NCI-H774 (cell line): ENCODE results near the gene SMIM3.
"Not testable (repeated sequence)": the region's sequence is repeated elsewhere in the genome, so short reads cannot be mapped to it uniquely, and the experiment has no call there.

Experiments
- DNase-seq: peaks from one replicate; lab custom pipeline; 2025; lab: John Stamatoyannopoulos, UW

SMIM3 gene

DNA sequence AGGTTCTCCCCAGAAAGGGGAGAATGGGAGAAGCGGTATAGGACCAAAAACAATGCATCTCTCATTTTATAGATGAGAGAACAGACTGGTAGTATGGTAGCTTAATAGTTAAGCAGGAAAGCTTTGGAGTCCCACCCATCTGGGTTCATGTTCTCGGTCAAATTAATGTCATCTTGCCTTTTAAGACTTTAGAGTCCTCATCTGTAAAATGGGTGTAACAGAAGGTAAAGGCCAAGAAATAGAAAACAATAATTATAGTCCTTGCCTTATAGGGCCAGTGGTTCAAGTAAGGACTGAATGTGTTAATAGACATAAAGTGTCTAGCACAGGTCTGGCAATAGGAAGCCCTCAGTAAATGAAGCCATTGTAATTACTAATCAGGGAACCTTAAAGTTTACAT, 16.4 kb downstream of the SMIM3 start:
- no peak for DNase-seq

DNA sequence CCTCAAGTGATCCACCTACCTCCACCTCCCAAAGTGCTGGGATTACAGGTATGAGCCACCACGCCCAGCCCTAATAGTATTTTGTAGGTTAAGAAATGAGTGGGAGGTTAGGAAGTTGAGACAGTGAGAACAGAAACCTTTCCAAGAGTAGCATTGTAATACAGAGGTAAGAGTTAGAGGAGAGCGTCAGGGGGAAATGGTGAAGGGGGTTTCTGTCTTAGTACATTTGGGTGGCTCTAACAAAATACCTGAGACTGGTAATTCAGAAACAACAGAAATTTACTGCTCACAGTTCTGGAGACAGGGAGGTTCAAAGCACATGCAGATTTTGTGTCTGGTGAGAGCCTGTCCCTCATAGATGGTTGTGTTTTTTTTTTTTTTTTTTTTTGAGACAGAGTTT, 18.8 kb downstream of the SMIM3 start:
- no peak for DNase-seq

DNA sequence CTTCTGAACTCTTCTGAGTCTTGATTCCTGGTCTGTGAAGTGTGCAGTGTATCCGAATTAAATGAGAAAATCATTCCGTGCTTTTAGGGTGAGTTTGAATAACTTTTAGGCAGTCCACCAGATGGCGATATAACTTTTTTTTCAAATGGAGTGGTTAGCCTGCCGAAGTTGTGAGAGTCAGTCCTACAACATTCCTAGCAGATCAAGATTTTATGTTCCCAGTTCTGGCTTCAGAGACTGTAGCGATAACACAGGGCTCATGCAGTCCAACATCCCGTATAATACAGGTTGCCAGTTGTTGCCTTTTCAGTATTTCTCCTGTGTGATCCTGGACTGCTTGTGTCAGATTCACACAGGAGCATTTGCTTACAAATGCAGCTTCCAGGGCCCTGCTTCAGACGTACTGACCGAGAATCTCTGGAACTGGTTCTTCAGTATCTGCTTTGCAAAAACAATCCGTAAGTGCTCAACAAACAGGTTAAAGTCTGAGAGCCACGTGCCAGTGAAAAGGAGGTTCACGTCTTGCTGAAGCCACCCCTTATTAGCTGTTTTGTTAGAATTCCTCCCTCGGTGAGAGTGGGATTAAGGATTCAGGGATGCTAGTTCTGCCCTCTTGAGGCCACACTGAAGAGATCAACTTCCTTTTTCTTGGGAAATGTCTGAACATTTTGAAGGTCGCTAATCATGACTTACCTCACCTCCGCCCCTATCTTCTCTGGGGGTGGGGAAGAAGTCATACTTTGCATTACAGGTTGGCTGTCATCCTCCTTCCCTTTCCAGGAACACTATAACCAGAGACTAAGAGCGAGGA, 22.8 kb downstream of the SMIM3 start:
- DNase-seq: peak; percentile 45

DNA sequence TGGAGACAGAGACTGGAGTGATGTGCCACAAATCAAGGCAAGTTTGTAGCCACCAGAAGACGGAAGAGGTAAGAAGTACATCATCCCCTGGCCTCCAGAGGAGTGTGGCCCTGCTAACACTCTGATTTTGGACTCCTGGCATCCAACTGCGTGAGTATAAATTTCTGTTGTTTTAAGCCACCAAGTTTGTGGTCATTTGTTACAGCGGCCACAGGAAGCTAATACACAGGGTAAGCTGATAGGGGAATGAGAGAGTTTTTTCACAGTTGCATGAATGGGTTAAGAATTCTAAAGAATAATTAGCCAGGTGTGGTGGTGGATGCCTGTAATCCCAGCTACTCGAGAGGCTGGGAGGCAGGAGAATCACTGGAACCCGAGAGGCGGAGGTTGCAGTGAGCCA, 25.8 kb downstream of the SMIM3 start:
- no peak for DNase-seq

DNA sequence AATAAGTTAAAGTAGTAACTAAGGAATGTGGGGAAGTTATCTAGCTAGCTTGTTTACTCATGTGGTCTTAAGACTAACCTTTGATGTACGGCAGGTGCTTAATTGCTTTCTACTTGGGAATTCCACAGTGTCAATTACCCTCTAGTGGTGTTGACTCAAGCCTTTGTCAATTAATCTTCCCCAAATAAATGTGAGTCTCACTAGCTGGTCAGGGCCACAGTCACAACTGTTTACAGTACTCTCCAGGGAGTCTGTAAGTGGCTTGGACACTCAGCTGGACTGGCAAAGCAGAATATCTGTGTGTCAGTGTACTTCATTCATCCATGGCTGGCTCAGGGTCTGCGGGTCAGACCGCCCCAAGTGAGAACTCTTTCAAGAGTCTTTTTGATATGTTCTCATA, 30.8 kb downstream of the SMIM3 start:
- DNase-seq: peak; percentile 67

DNA sequence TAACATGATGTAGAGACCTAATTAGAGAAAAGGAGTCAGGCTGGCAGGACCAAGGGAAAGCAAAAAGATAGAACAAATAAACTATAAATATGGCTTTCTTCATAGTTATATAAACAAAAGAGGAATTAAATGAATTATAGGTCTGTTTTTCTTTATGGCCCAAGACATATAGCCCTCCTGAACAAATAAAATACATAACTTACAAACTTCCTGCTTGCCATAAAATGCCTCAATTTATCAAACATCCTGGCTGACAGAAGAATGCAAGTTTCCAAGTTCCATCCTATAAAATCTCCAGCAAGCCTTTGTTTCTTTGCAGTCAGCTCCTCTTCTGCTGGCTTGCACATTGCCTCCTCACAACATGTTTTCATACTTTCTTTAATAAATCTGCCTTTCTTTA, 36.5 kb downstream of the SMIM3 start:
- DNase-seq: no peak

DNA sequence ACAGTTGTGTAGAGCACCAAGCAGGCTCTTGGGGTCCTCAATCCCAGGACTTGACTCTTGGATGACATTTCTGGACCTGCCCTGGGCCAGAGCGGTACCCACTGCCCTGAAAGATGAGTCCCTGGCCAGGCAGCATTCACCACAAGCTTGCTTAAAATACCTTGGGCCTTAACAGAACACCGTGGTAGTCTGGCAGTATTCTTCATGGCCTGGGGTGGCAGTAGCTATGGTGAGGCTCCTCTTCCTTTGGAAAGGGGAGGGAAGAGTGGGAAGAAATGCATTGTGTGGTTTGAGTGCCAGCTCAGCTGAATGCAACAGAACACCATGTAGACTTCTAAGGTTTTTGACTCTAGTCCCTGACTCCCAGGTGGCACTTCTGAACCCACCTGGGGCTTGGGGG, 38.4 kb downstream of the SMIM3 start:
- DNase-seq: no peak

DNA sequence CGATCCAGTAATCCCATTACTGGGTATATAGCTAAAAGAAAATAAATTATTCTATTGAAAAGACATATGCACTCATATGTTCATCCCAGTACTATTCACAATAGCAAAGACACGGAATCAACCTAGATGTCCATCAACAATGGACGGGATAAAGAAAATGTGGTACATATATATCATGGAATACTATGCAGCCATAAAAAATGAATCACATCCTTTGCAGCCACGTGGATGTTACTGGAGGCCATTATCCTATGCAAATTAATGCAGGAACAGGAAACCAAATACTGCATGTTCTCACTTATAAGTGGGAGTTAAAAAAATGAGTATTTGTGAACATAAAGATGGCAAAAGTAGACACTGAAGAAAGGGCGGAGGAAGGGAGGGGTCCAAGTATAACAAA, 51.2 kb downstream of the SMIM3 start:
- DNase-seq: no peak

DNA sequence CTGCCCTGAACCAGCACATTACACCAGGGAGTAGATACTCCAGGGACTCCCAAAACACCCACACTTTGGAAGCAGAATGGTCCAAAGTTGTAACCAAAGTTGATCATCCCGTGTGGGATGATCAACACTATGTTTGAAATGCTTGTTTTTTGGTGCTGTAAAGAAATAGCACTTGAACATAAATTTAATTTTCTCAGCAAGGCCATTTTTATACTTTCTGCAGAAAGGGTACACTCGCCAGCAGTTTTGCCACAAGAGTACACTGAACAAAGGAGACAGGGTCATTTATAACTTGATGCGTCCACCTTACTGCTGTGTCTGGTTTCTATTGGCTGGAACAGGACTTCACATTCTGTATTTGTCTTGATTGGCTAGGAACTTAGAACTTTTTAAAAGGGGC, 53.3 kb downstream of the SMIM3 start:
- DNase-seq: not testable (repeated sequence)

DNA sequence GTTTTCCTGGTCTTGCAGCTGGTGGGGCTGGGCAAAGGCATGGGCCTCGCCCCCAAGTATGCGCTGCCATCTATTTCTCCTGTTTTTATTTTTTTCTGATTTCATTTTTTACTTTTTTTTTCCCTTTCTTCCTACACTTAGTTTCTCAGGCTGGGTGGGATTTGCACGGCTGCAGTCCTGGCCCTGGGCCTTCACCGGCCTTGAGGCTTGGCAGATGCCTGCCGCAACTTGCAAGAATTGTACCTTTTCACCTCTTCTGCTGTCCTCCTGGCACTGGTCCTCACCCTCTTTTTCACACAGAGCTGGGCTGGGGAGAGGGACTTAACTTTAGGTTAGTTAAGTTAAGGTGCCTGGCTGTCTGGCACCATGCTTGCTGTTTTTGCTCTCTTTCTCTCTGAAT, 57.5 kb downstream of the SMIM3 start:
- DNase-seq: no peak

DNA sequence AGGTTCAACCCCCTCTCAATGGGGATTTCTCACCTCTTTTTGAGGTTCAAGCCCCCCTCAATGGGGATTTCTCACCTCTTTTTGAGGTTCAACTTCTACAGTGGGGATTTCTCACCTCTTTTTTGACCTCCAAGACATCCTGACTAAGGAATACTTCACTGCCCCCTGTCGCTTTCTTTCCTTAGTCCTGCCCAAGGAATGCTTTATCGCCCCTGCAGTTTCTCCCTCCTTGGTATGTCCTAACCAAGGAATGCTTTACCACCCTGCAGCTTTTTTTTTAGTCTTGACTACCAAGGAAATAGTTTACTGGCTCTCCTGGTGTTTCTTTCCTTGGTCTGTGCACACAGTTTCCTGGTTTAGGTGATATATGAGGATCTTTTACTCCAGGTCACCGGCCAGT, 58.1 kb downstream of the SMIM3 start:
- no peak for DNase-seq

DNA sequence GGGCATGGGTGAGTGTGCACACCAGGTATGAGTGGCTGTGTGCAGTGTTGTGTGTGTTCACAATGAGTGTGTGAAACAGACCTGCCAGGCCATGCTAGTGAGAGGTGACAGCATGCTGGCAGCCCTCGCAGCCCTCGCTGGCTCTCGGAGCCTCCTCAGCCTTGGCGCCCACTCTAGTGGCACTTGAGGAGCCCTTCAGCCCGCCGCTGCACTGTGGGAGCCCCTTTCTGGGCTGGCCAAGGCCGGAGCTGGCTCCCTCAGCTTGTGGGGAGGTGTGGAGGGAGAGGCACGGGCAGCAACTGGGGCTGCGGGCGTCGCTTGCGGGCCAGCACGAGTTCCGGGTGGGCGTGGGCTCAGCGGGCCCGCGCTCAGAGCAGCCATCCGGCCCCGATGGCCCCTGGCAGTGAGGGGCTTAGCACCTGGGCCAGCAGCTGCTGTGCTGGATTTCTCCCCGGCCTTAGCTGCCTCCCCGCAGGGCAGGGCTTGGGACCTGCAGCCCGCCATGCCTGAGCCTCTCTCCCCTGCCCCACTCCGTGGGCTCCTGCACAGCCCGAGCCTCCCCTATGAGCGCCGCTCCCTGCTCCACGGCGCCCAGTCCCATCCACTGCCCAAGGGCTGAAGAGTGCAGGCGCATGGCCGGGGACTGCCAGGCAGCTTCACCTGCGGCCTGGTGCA, 66.8 kb downstream of the SMIM3 start:
- DNase-seq: not testable (repeated sequence)

DNA sequence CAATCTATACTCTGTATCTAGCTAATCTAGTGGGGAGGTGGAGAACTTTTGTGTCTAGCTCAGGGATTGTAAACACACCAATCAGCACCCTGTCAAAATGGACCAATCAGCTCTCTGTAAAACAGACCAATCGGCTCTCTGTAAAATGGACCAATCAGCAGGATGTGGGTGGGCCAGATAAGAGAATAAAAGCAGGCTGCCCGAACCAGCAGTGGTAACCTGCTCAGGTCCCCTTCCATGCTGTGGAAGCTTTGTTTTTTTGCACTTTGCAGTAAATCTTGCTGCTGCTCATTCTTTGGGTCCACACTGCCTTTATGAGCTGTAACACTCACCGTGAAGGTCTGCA, 67.7 kb downstream of the SMIM3 start, which contains the start of gene IRGM:
Gene IRGM (plus strand): TSS at position 214 of the 346 bp plus-strand sequence. CDS start 1,603 bp downstream, outside the sequence.
- DNase-seq: not testable (repeated sequence)
